T-helper 1 cell (primary cell): ENCODE results near the gene CA9.

Experiments
- DNase-seq, 5 donors: peaks; one replicate each; pipeline ENCODE4 v3.0.0-alpha.2; 2012 to 2020

Gene CA9

DNA sequence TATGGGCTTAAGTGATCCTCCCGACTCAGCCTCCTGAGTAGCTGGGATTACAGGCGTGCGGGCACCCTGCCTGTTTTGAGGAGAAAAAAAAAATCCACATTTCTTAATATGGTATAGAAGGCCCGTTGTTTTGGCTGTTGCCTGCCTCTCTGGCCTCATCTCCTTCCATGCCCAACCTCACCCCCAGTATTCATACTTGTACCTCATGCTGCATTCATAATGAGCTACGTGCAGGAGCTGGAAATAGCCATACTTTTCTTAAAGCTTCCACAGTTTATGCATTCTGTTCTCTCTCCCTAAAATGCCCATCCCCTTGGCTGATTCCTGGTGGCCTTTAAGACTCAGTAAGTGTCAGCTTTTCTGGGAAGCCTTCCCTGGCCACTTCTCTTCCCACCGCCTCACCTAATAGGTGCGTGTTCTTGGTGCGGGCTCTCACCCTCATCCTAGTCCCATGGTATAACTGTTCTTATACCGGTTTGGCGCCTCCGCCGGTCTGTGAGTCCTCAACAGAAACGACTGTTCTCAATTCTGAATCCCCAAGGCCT is 18.1 kb downstream of the CA9 start:
- no peak for DNase-seq

DNA sequence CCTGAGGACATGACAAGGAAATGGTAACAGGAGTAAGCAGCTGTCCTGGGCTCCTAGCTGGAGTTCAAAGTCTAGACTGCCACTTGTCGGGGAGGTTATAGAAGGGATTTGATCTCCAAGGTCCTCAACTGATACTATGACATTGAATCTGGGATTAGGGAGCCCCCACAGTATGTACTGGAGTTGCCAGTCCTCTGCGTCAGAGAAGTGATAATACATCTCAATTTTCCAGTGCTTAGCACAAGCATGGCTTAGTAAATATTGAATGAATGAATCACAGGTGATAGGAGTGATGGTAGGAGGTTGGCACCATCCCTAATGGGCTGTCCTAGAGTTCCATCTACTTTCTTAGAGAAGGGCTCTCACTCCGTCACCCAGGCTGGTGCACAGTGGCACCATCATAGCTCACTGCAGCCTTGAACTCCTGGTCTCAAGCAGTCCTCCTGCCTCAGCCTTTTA is 22.2 kb downstream of the CA9 start:
- no peak for DNase-seq

DNA sequence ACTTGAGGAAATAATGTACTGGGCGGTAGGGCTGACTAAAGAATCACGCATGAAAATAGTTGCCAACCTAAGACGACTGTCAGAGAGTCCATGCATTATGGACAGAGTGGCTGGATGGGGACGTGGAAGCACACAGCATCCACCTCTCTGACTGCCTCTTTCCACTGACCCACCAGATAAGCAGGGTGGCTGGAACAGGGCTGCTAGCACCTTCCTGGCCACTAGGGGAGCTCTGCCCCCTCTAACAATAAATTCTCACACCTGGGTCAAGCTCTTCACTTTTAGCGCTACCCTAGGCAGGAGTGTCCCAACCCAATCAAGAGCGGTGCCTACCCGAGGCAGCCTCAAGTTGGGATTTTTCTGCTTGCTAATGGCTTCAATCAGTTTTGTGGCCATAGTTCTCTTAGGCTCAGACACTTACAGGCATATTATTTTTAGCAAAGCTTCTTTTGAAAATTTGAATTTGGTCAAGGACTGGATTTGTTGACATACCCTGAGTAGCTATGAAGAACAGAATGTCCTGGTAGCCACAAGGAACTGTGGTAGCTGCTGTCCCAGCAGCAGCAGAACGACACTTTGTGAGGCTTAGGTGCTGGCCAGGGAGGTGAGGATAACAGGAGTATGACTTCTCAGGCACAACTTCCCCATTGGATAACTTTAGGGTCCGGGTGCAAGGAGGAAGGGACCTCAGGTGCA is 22.9 kb downstream of the CA9 start:
- peak in 3 of 5 donors; percentile 35 to 41 (median 40) for DNase-seq

DNA sequence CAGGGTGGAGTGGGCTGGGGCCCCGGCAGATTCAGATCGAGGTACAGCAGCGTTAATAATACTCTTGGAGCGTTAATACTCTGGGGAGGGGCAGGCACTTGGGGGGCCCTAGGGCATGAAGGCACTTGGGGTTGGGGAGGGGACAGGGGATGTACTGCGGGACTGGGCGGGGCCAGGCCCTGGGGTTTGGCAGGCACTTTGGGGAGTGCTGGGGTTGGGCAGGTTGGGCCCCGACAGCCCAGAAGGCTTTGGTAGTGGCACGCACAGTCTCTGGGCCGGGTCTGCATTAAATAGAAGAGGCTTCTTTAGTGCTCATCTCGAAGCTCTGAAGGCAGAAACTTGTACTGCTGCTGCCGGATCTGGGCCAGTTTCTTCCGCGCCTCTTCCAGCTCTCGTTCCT is 23.8 kb downstream of the CA9 start:
- DNase-seq: no peak

DNA sequence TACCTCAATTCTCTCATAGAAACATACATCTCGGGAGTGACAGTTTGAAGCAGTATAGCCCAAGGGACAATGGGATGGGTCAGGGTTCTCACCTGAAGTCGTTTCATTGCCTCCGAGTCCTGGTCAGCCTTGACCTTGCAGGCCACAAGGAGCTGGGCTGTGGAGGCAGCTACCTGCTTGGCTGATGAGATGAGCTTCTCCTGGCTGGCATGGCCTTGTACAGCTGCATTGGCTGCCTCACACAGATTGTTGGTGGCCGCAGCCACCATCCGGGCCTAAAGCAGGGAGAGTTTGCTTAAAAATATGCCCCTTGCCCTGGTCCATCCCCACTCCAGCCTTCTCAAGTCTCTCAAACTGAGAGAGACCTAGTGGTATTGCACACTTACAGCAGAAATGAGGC is 24.5 kb downstream of the CA9 start:
- no peak for DNase-seq

DNA sequence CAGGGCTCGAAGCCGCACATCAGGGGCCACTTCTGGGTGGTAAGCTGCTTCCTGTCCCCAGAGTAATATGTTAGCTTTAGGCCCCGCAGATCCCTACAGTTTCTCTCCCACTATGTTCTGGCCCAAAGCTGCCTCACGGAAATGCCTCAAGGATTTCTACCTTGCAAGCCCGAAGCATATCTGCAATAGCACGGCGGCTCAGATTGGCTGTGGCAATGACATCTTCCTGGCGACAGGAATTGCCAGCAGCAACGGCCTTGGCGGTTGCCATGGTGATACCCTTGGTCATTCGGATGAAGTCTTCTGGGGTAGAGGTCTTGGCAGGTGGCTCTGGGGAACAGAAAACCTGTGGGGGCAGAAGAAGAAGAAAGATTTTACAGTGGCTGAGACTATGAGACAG is 26.3 kb downstream of the CA9 start:
- no peak for DNase-seq

DNA sequence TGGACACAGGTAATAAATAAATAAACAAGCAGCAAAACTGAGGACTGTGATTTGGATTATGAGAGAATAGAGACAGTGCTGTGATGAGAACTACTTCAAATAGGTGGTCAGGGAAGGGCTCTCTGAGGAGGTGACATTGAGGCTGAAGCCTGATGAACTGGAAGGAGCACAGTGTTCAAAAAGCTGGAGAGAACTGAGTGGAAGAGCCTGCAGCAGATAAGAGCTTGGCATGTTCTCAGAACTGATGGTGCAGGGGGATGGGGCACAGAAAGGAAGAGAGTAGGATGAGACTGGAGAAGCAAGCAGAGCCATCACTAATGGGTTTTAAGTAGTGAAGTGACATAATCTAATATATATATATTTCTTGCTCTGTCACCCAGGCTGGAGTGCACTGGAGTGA is 27.2 kb downstream of the CA9 start:
- no peak for DNase-seq

DNA sequence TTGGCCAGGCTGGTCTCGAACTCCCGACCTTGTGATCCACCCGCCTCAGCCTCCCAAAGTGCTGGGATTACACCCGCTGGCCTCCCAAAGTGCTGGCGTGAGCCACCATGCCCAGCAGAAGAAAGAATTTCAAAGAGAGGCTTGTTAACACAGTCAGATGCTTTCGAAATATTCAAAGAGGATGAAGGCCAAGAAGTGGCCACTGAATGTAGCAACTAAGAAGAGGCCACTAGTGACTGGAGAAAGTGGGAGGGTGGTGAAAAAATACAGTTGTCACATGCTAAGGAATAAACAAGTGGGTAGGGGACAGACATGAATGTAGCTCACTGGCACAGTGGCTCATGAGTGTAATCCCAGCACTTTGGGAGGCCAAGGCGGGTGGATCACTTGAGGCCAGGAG is 29.0 kb downstream of the CA9 start:
- no peak for DNase-seq

DNA sequence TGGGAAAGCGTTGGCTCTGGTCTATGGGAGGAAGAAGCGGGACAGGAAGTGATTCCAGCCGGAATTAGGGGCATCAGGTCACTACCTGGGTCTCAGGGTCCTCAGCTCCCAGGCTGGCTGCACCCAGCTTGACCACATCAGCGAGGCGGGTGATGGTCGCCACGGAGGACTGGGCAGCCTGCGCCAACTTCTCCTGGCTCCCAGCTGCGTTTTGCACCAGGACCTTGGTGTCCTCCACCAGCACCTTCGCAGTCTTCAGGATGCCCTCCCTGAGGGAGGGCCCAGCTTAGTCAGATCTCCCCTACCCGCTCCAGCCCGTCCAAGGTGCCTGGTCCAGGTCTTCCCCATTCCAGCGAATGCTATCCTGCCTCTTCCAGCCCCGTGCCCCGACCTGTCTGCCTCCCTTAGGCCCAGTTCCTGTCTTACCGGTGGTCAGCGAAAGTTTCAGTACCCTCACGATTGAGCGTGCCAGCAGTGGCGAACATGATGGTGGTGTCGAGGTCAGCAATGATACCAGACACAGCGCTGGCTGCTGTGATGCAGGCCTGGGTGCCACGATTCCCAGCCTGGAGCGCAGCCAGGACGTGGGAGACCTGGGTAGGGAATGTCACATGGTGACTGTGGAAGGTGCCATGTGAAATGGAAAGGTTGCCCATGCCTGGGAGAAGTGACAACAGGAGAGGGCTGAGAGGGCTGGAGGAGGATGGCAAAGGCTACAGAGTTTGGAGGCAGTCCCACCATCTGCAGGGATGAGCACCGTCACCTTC is 30.4 kb downstream of the CA9 start:
- DNase-seq: no peak

DNA sequence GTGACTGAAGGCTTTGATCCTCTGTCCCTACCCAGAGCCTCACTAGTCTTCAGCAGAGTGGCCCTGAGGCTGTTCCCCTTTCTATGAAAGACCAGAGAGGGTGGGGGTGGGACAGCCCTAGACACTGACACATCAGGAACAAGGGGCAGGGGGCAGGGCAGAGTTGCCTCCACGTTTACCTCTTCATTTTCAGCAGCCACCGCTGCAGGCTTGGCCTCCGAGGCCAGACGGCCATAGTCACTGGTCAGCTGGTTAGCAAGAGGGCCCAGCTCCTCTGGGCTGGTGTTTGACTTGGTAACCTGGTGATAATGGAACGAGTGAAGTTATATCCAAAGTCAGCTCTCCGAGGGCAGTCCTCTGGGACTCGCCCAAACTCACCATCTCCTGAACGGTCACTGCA is 31.6 kb downstream of the CA9 start:
- no peak for DNase-seq

DNA sequence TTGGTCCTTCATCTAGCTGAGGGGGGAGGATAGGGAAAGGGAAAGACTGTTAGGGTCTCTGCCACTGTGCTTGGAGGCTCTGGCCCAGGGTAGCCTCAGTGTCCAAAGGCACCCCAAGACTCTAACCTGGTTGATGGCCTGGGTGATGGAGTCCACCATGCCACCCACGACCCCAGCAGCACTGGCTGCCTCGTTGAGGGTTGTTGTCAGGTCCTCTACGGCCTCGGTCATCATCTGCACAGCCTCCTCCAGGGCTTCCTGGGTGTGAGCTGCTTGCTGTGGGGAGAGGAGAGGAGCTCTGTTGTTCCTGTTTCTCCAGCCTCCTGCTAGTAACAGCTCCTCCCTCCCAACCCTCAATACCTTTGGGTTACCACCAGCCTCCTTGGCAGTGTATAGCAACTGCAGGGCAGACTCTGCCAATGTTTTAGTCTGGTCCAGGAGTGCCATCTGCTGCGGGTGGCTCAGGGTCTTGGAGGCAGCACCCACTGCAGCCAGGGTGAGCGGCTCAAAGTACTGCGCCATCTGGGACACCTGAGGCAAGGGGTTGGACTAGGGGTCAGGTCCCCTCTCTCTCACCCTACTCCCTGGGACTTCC is 32.2 kb downstream of the CA9 start:
- no peak for DNase-seq

DNA sequence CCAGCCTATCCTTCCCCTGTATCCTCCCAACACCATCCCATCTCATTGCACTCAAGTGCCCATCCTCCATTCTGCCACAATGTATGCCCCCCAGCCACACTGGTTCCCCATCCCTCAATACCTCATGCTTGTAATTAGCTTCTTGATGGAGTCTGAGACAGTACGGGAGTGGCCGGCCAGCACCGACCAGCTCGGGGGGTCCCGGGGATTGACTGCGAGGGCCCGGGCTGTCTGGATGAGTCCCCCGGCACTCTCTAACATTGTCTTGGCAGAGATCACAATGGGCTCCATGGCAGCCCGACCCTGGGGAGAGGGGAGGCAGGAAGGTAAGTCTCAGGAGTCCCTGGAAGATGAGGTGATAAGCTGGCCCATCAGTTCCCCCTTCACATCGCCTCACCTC is 33.2 kb downstream of the CA9 start:
- DNase-seq: no peak

DNA sequence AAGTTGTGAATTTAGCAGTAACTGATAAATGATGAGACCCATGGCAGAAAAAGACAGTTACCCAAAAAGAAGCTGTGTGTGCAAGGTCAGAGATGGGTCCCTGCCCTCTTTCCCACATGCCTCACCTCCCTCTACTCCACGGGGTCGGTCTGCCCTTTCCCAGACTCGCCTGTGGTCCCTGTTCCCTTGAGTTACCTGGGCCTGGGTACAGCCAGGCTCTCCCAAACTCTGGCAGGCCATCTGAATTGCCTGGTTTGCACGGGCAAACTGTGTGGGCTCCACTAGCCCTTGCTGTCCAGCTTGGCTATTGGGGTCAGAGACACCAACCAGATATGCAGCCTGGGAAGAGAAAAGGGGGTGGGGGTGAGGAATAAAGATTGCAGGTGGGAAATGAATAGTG is 34.4 kb downstream of the CA9 start:
- DNase-seq: no peak

DNA sequence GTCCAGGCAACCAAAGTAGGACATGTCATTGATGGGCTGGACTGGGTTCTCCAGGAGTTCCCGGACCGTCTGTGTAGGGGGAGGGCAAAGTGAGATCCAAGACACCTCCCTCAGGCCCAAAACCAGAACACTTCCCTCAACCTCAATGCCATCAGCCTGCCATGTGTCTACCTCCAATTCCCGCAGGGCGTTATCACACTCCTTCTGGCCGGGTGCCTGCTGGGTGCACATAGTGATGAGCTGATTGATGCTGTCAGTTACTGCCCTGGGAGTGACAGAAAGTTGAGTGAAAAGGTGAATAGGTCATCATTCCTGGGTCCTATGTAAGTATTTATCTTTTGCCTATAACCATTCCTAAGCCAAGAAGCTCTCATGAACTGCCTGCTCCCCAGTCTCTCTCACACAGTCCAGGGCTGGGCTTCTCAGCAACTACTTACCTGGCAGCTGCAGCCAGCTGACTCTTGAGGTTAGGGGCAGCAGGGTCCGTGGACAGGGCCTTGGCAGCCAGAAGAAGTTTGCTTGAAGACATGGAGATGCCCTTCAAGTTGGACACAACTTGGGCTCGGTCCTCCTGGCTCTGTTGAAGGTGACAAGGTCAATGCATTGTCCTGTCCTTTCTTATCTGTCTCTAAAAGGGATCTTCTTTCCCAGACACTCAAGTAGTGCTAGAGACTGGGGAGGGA is 37.2 kb downstream of the CA9 start:
- no peak for DNase-seq

DNA sequence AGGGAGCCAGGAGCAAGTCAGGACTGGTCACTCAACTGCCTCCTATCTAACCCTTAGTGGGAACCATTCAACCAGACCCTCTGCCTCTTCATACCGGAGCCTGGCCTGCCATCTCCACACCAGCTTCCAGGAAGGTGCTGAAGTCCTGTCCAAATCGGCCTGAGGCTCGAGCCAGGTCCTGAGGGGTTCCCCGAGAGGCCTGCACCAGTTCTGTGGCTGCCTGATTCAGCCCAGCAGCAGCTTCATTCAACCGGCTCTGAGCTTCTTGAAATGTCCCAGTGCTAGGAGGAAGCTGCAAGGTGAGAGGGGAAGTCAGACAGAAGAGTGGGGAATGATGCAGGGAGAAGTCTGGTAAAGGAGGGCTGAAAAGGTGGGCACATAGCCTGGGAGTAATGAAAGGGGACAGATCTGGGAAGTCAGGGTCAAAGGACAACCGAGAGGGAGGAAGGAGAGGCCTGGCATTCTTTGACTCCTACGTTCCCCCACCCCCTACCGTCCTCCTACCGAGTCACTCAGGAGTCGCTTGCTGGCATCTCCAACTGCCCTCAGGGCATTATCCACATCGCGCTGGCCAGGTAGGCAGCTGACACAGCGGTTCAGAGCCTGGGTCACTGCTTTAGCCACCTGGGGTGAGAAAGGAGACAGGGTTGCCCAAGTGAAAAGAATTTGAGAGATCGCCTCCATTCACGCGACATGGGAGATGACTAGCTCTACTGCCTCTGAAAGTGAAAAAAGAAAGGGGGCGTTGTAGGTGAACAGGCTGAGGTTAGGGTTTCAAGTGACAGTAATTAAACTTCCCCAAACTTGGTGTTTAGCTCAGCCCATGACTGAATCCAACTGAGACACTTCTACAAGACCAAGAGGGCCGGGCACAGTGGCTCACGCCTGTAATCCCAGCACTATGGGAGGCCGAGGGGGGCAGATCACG is 38.0 kb downstream of the CA9 start:
- DNase-seq: no peak

DNA sequence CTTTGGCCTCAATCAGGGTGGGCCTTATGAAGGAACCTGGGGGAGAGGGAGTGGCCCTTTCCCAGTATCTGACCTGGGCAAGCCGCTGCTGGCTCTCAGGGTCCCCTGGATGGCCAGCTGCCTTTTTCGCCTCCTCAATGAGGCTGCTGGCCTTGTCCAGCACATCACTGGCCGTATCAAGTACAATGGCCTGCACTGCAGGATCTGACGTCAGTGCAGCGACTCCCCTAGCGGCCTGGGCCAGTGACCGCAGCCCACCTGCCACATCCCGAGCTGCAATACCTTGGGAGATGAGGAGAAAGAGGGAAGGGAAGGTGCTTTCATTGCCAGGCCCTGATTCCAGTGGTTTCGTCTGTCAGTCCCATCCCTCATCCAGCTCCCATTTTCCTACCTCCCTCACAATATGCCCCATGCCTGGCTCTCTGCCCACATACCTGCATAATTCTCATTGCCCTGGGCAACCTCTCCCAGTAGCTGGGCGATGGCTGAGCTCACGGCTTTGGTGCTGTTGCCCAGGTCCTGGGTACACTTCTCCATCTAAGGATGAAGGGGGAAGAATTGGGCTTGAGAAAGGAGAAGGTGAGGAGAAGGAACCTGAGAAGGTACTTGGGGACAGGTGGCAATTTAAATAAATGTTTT is 39.2 kb downstream of the CA9 start:
- DNase-seq: no peak

DNA sequence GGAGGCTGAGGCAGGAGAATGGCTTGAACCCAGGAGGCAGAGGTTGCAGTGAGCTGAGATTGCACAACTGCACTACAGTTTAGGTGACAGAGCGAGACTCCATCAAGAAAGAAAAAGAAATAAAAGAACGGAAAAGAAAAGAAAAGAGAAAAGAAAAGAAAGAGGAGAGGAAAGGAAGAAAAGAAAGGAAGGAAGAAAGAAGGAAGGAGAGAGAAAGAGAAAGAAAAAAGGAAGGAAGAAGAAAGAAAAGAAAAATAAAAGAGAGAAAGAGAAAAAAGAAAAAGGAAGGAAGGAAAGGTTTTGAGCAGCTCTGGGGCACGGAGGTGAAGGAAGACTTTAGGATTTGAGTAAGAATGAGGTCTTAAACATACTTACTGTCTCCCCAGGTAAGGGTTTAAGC is 39.9 kb downstream of the CA9 start:
- DNase-seq: no peak

DNA sequence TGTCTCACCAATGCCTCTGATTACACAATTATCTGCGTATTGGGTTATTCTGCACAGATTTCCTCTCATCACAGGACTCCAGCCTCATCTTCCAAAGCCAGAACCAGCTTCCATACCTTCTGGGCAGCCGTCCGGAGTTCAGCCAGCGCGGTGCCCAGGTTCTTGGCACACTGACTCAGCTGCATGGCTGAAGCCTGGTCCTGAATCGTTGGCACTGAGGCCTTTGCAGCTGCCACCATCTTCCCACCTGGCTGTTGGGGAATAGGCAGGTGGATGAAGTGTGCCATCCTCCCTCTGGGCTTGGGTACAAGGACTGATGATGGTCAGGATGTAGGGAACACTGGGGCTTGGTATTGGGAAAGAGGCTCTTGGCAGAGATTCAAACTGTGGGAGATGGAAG is 40.4 kb downstream of the CA9 start:
- DNase-seq: no peak

DNA sequence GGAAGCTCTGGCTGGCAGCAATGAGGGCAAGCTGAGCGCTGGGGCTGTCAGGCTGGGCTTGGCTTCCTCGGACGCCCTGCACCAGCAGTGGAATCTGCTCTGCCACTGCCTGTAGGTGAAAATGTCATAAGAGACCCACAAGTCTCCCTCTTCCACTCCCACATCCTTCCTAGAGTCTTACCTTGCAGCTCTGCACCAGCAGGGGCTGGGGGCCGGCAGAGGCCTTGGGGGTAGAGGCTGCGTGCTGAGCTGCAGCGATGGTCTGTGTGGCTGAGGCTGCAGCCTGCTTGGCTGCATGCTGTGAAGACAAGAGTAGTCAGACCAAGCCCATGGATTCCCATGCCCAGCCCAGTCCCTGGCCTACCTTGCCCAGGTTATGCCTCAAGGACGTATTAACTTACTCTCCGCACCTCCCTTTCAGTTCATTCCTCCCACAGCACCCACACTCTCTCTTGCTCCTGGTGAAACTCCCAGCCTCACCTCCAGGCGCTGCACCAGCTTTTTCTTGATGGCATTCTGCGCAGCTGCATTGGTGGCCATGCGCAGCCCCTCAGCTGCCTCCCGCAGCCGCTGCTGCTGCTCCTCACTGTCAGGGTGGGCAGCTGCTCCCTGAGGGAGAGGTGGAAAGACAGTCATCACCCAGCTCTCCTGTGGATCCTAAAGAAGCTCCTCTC is 41.0 kb downstream of the CA9 start:
- DNase-seq: no peak

DNA sequence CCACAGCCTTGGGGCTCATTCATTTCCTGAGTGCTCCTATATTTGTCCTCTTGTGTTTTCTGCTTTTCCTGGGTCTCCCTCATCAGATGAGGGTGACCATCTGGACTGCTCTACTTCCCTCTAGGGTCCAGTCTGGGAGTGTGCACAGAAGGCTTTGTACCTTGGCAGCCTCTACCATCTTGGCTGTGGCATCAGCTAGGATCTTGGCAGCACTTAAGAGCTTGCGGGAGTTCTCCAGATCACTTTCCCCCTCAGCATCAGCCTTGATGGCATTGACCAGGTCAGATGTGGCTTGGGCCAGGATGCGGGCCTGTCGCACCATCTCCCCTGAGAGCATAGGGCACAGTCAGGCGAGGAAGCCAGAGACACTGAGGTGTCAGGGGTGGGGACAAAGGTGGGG is 42.5 kb downstream of the CA9 start:
- no peak for DNase-seq
